Measurements from ENCODE around the gene THSD4.
A peak's percentile ranks its signal among the peaks of the same experiment; 100 is the strongest.
"Not testable (repeated sequence)": the region's sequence is repeated elsewhere in the genome, so short reads cannot be mapped to it uniquely, and the experiment has no call there.

The THSD4 gene

GRCh38 chr15:71397377-71397776 is 282.1 kb downstream of the THSD4 start:
- DNase-seq, result no peak

- DNase-seq, result no peak
Measured at GRCh38 chr15:71400294-71400693, 285.0 kb downstream of the THSD4 start.

- DNase-seq, result not testable (repeated sequence)
Measured at GRCh38 chr15:71401728-71402127, 286.5 kb downstream of the THSD4 start.

GRCh38 chr15:71409541-71409940 is 294.3 kb downstream of the THSD4 start:
- DNase-seq, result no peak

GRCh38 chr15:71410347-71410746 is 295.1 kb downstream of the THSD4 start:
- no peak for DNase-seq

- no peak for DNase-seq
Measured at GRCh38 chr15:71411538-71412482, 296.5 kb downstream of the THSD4 start.

GRCh38 chr15:71413419-71413818 is 298.1 kb downstream of the THSD4 start:
- DNase-seq, result no peak

- DNase-seq, result no peak
Measured at GRCh38 chr15:71414853-71415252, 299.6 kb downstream of the THSD4 start.

GRCh38 chr15:71422530-71423259 is 307.4 kb downstream of the THSD4 start:
- DNase-seq, result no peak

- no peak for DNase-seq
Measured at GRCh38 chr15:71424765-71425164, 309.5 kb downstream of the THSD4 start.

GRCh38 chr15:71425388-71425787 is 310.1 kb downstream of the THSD4 start:
- no peak for DNase-seq

GRCh38 chr15:71426792-71427191 is 311.5 kb downstream of the THSD4 start:
- DNase-seq, result no peak

- DNase-seq, result no peak
Measured at GRCh38 chr15:71430782-71431181, 315.5 kb downstream of the THSD4 start.

- no peak for DNase-seq
Measured at GRCh38 chr15:71431343-71432336, 316.4 kb downstream of the THSD4 start.

GRCh38 chr15:71433402-71433801 is 318.1 kb downstream of the THSD4 start:
- no peak for DNase-seq

GRCh38 chr15:71434774-71435173 is 319.5 kb downstream of the THSD4 start:
- no peak for DNase-seq

GRCh38 chr15:71435552-71435951 is 320.3 kb downstream of the THSD4 start:
- peak; percentile 17 for DNase-seq

- no peak for DNase-seq
Measured at GRCh38 chr15:71436854-71437253, 321.6 kb downstream of the THSD4 start.

GRCh38 chr15:71437404-71437803 is 322.1 kb downstream of the THSD4 start:
- no peak for DNase-seq

- DNase-seq, result no peak
Measured at GRCh38 chr15:71437919-71438318, 322.6 kb downstream of the THSD4 start.

- DNase-seq, result not testable (repeated sequence)
Measured at GRCh38 chr15:71439478-71439877, 324.2 kb downstream of the THSD4 start.

GRCh38 chr15:71440489-71441110 is 325.3 kb downstream of the THSD4 start:
- peak; percentile 69 for DNase-seq
